ENCODE measurements around the gene TMEM52.

TMEM52 gene

DNA sequence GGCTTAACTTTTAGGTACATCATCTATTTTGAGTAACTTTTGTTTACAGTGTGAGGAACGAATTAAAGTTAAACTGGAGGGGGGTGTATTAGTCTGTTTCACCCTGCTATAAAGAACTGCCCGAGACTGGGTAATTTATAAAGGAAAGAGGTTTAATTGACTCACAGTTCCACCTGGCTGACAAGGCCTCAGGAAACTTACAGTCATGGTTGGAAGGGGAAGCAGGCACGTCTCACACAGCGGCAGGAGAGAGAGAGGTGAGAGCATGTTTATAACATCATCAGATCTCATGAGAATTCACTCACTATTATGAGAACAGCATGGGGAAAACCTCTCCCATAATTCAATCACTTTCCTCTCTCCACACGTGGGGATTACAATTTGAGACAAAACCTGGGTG, 31.9 kb upstream of the TMEM52 start:
- H3K27ac ChIP-seq (ENCODE audit: low read length) = no peak overlapping the region
- H3K9me3 ChIP-seq (ENCODE audit: insufficient read depth, low read length, severe bottlenecking) = no peaks in the 10 kb centered on the region
- H3K79me2 ChIP-seq (ENCODE audit: insufficient read depth, low read length) = no peaks in the 10 kb centered on the region
- no peaks in the 10 kb centered on the region for H4K20me1 ChIP-seq (ENCODE audit: insufficient read depth, low read length)
- H3K27me3 ChIP-seq (ENCODE audit: insufficient read depth, low read length, poor library complexity) = no peaks in the 10 kb centered on the region
- ATAC-seq (ENCODE audit: insufficient read depth, low read depth) (no peak), DNase-seq (no peak)
- no peak overlapping the region for H3K4me2 ChIP-seq (ENCODE audit: insufficient read depth, low read length)
- H3K36me3 ChIP-seq (ENCODE audit: insufficient read depth, low read length) = no peaks in the 10 kb centered on the region
- TF ChIP-seq, protein P1, sequence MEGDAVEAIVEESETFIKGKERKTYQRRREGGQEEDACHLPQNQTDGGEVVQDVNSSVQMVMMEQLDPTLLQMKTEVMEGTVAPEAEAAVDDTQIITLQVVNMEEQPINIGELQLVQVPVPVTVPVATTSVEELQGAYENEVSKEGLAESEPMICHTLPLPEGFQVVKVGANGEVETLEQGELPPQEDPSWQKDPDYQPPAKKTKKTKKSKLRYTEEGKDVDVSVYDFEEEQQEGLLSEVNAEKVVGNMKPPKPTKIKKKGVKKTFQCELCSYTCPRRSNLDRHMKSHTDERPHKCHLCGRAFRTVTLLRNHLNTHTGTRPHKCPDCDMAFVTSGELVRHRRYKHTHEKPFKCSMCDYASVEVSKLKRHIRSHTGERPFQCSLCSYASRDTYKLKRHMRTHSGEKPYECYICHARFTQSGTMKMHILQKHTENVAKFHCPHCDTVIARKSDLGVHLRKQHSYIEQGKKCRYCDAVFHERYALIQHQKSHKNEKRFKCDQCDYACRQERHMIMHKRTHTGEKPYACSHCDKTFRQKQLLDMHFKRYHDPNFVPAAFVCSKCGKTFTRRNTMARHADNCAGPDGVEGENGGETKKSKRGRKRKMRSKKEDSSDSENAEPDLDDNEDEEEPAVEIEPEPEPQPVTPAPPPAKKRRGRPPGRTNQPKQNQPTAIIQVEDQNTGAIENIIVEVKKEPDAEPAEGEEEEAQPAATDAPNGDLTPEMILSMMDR (IDR thresholded peaks at IDR 0.05; ENCODE audit: borderline replicate concordance, extremely low read depth, low read length, poor library complexity, severe bottlenecking) = no peak
- no peak for TF ChIP-seq EZH2 (IDR thresholded peaks at IDR 0.05; ENCODE audit: borderline replicate concordance, low read depth, low read length, severe bottlenecking)
- H3K9ac ChIP-seq (ENCODE audit: low read depth, low read length) = no peak overlapping the region
- H3K4me3 ChIP-seq (ENCODE audit: low read depth in 1 of 2, low read length in 2 of 2) = no peak overlapping the region
- no peak overlapping the region for H2AFZ ChIP-seq (ENCODE audit: low read depth, low read length)
- no peaks in the 10 kb centered on the region for H3K4me1 ChIP-seq (ENCODE audit: insufficient read depth, low read length)

DNA sequence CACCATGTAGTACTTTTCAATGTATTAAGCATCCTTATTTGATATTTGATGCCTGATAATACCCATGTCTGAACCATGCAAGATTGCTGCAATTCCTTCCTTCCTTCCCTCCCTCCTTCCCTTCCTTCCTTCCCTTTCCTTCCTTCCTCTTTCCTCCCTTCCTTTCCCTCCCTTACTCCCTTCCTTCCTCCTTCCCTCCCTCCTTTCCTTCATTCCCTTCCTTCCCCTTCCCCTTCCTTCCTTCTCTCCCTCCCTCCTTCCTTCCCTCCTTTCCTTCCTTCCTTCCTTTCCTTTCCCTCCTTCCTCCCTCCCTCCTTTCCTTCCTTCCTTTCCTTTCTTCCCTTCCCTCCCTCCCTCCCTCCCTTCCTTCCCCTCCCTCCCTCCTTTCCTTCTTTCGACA, 29.7 kb upstream of the TMEM52 start:
- no peaks in the 10 kb centered on the region for H4K20me1 ChIP-seq (ENCODE audit: insufficient read depth, low read length)
- no peaks in the 10 kb centered on the region for H3K9me3 ChIP-seq (ENCODE audit: insufficient read depth, low read length, severe bottlenecking)
- ATAC-seq (ENCODE audit: insufficient read depth, low read depth) (no peak), DNase-seq (no peak)
- no peaks in the 10 kb centered on the region for H3K36me3 ChIP-seq (ENCODE audit: insufficient read depth, low read length)
- H3K4me3 ChIP-seq (ENCODE audit: low read depth in 1 of 2, low read length in 2 of 2) = no peak overlapping the region
- H3K4me1 ChIP-seq (ENCODE audit: insufficient read depth, low read length) = peaks cover 5% of the 10 kb centered on the region
- no peaks in the 10 kb centered on the region for H3K27me3 ChIP-seq (ENCODE audit: insufficient read depth, low read length, poor library complexity)
- TF ChIP-seq, protein P1 (IDR thresholded peaks at IDR 0.05; ENCODE audit: borderline replicate concordance, extremely low read depth, low read length, poor library complexity, severe bottlenecking) = no peak
- no peak for TF ChIP-seq EZH2 (IDR thresholded peaks at IDR 0.05; ENCODE audit: borderline replicate concordance, low read depth, low read length, severe bottlenecking)
- H3K79me2 ChIP-seq (ENCODE audit: insufficient read depth, low read length) = no peaks in the 10 kb centered on the region
- H3K4me2 ChIP-seq (ENCODE audit: insufficient read depth, low read length) = no peak overlapping the region
- no peak overlapping the region for H2AFZ ChIP-seq (ENCODE audit: low read depth, low read length)
- no peak overlapping the region for H3K9ac ChIP-seq (ENCODE audit: low read depth, low read length)
- H3K27ac ChIP-seq (ENCODE audit: low read length) = no peak overlapping the region

DNA sequence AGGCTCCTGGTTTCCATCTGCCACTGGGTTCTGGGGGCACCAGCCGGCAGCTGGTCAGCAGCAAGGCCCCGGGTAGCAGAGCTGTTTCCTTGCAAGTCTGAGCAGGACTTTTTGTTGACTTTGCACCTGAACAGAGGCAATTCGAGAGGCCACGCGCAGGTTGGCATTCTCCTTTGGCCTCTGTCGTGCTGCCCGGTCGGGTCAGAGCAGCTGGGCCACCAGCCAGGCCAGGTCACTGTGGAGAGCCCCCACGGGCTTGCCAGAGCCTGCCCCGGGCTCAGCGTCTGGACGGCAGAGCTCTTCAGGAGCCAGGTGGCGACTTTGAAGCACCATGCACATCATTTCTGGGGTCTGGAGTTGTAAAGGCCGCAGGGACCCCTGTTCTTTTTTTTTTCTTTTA, 28.4 kb upstream of the TMEM52 start:
- no peaks in the 10 kb centered on the region for H3K27me3 ChIP-seq (ENCODE audit: insufficient read depth, low read length, poor library complexity)
- no peak overlapping the region for H3K9ac ChIP-seq (ENCODE audit: low read depth, low read length)
- H3K79me2 ChIP-seq (ENCODE audit: insufficient read depth, low read length) = no peaks in the 10 kb centered on the region
- ATAC-seq (ENCODE audit: insufficient read depth, low read depth) (no peak), DNase-seq (no peak)
- no peak overlapping the region for H2AFZ ChIP-seq (ENCODE audit: low read depth, low read length)
- no peak overlapping the region for H3K4me2 ChIP-seq (ENCODE audit: insufficient read depth, low read length)
- no peaks in the 10 kb centered on the region for H4K20me1 ChIP-seq (ENCODE audit: insufficient read depth, low read length)
- no peak overlapping the region for H3K27ac ChIP-seq (ENCODE audit: low read length)
- H3K4me3 ChIP-seq (ENCODE audit: low read depth in 1 of 2, low read length in 2 of 2) = no peak overlapping the region
- TF ChIP-seq, protein P1 (IDR thresholded peaks at IDR 0.05; ENCODE audit: borderline replicate concordance, extremely low read depth, low read length, poor library complexity, severe bottlenecking) = no peak
- no peak for TF ChIP-seq EZH2 (IDR thresholded peaks at IDR 0.05; ENCODE audit: borderline replicate concordance, low read depth, low read length, severe bottlenecking)
- H3K36me3 ChIP-seq (ENCODE audit: insufficient read depth, low read length) = no peaks in the 10 kb centered on the region
- H3K4me1 ChIP-seq (ENCODE audit: insufficient read depth, low read length) = peaks cover 8% of the 10 kb centered on the region
- no peaks in the 10 kb centered on the region for H3K9me3 ChIP-seq (ENCODE audit: insufficient read depth, low read length, severe bottlenecking)

DNA sequence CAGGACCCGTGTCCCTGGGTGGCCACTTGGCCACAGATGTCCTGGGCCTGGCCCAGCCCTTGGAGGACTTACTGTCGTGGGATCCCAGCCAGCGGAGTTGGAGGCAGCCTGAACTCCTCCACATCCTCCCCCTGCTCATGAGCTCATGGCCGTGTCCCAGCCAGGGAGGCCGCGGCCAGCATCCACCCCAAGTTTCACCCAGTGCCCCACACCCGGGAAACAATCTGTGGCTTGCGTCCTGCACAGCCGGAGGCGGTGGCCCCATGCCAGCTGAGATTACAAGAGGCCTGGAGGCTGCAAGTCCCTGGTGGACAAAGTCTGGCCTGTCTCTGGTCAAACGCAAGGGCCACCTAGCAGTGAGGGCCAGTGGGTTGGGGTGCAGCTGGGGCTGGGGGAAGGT, 27.5 kb upstream of the TMEM52 start:
- H3K27ac ChIP-seq (ENCODE audit: low read length) = no peak overlapping the region
- ATAC-seq (ENCODE audit: insufficient read depth, low read depth) (no peak), DNase-seq (no peak)
- no peaks in the 10 kb centered on the region for H3K27me3 ChIP-seq (ENCODE audit: insufficient read depth, low read length, poor library complexity)
- no peaks in the 10 kb centered on the region for H3K9me3 ChIP-seq (ENCODE audit: insufficient read depth, low read length, severe bottlenecking)
- H3K36me3 ChIP-seq (ENCODE audit: insufficient read depth, low read length) = no peaks in the 10 kb centered on the region
- H3K4me1 ChIP-seq (ENCODE audit: insufficient read depth, low read length) = peaks cover 8% of the 10 kb centered on the region
- H3K4me3 ChIP-seq (ENCODE audit: low read depth in 1 of 2, low read length in 2 of 2) = no peak overlapping the region
- H3K4me2 ChIP-seq (ENCODE audit: insufficient read depth, low read length) = no peak overlapping the region
- no peaks in the 10 kb centered on the region for H3K79me2 ChIP-seq (ENCODE audit: insufficient read depth, low read length)
- TF ChIP-seq, protein P1 (IDR thresholded peaks at IDR 0.05; ENCODE audit: borderline replicate concordance, extremely low read depth, low read length, poor library complexity, severe bottlenecking) = no peak
- no peak for TF ChIP-seq EZH2 (IDR thresholded peaks at IDR 0.05; ENCODE audit: borderline replicate concordance, low read depth, low read length, severe bottlenecking)
- H2AFZ ChIP-seq (ENCODE audit: low read depth, low read length) = no peak overlapping the region
- H3K9ac ChIP-seq (ENCODE audit: low read depth, low read length) = no peak overlapping the region
- H4K20me1 ChIP-seq (ENCODE audit: insufficient read depth, low read length) = no peaks in the 10 kb centered on the region

All from DND-41 (cell line).